Astrocyte (in vitro differentiated cells and primary cell): ENCODE data around the gene IFIT1. TPM values are rescaled to one million over a fixed set of nuclear protein-coding genes. Genes with fewer than 3 reads are reported as not detected.

ENCODE experiments used
- DNase-seq: peaks from one replicate; pipeline ENCODE4 v3.0.0-alpha.2; 2010; ENCODE audit warnings: low read depth
- FAIRE-seq: peaks from 2 replicates; lab custom pipeline; 2011; peaks lifted over from hg19 to GRCh38; lab: Jason Lieb, UNC
- H2AFZ ChIP-seq: 2 replicates; pipeline ENCODE4 v1.6.0; 2012; ENCODE audit warnings: low read depth, low read length, inconsistent platforms
- H3K27ac ChIP-seq: 2 replicates; pipeline ENCODE4 v1.5.1; 2011; ENCODE audit warnings: low read depth, low read length, inconsistent platforms
- H3K27me3 ChIP-seq: 2 replicates; pipeline ENCODE4 v1.6.0; 2011; ENCODE audit warnings: low read length, inconsistent platforms; ENCODE audit not compliant: insufficient read depth
- H3K36me3 ChIP-seq: 2 replicates; pipeline ENCODE4 v1.5.1; 2011; ENCODE audit warnings: low read length, inconsistent platforms; ENCODE audit not compliant: insufficient read depth
- H3K4me1 ChIP-seq: 2 replicates; pipeline ENCODE4 v1.5.1; 2011; ENCODE audit warnings: low read length, inconsistent platforms; ENCODE audit not compliant: insufficient read depth
- H3K4me2 ChIP-seq: 2 replicates; pipeline ENCODE4 v1.6.0; 2012; ENCODE audit warnings: low read length, inconsistent platforms
- H3K4me3 ChIP-seq: 2 replicates; pipeline ENCODE4 v1.5.1; 2011; ENCODE audit warnings: low read depth, mild to moderate bottlenecking, low read length, inconsistent platforms; ENCODE audit not compliant: insufficient read depth
- H3K79me2 ChIP-seq: 2 replicates; pipeline ENCODE4 v1.6.0; 2012; ENCODE audit warnings: mild to moderate bottlenecking, low read length, inconsistent platforms; ENCODE audit not compliant: insufficient read depth
- H3K9ac ChIP-seq: 2 replicates; pipeline ENCODE4 v1.6.0; 2012; ENCODE audit warnings: mild to moderate bottlenecking, low read length, inconsistent platforms
- H3K9me3 ChIP-seq: 2 replicates; pipeline ENCODE4 v1.5.1; 2012; ENCODE audit warnings: low read depth, mild to moderate bottlenecking, low read length, inconsistent platforms; ENCODE audit not compliant: insufficient read depth
- H4K20me1 ChIP-seq: 2 replicates; pipeline ENCODE4 v1.6.0; 2012; ENCODE audit warnings: low read length, inconsistent platforms; ENCODE audit not compliant: insufficient read depth
- H3K27ac Mint-ChIP-seq: one replicate; pipeline ENCODE4 v1.8.0; 2021; ENCODE audit warnings: mild to moderate bottlenecking, mixed read lengths; ENCODE audit not compliant: unreplicated experiment
- H3K27me3 Mint-ChIP-seq: one replicate; pipeline ENCODE4 v1.8.0; 2021; ENCODE audit warnings: low read depth, mixed read lengths; ENCODE audit not compliant: unreplicated experiment
- H3K36me3 Mint-ChIP-seq: one replicate; pipeline ENCODE4 v1.8.0; 2021; ENCODE audit warnings: low read depth, mixed read lengths; ENCODE audit not compliant: unreplicated experiment
- H3K4me1 Mint-ChIP-seq: one replicate; pipeline ENCODE4 v1.8.0; 2021; ENCODE audit warnings: low read depth, mixed read lengths; ENCODE audit not compliant: unreplicated experiment
- H3K4me3 Mint-ChIP-seq: one replicate; pipeline ENCODE4 v1.8.0; 2021; ENCODE audit warnings: mild to moderate bottlenecking, moderate library complexity, mixed read lengths; ENCODE audit not compliant: unreplicated experiment
- H3K9me3 Mint-ChIP-seq: one replicate; pipeline ENCODE4 v1.8.0; 2021; ENCODE audit warnings: mild to moderate bottlenecking, mixed read lengths; ENCODE audit not compliant: unreplicated experiment
- EZH2 ChIP-seq: IDR thresholded peaks from 2 replicates; pipeline ENCODE4 v1.6.1; 2012; ENCODE audit warnings: mild to moderate bottlenecking, low read length, inconsistent platforms; ENCODE audit not compliant: insufficient read depth
- total RNA-seq: library from RNA; stranded (reverse); gene quantifications from 2 replicates; pipeline ENCODE4 v1.2.1, GENCODE V29; 2021
- TF ChIP-seq, protein P1 (sequence below): IDR thresholded peaks from 2 replicates; pipeline ENCODE4 v1.5.1; 2011; ENCODE audit warnings: low read depth, mild to moderate bottlenecking, inconsistent platforms, low read length, moderate library complexity; ENCODE audit not compliant: insufficient read depth

Gene IFIT1
- total RNA-seq, 1 donor from 2014 or later = 335 TPM

DNA sequence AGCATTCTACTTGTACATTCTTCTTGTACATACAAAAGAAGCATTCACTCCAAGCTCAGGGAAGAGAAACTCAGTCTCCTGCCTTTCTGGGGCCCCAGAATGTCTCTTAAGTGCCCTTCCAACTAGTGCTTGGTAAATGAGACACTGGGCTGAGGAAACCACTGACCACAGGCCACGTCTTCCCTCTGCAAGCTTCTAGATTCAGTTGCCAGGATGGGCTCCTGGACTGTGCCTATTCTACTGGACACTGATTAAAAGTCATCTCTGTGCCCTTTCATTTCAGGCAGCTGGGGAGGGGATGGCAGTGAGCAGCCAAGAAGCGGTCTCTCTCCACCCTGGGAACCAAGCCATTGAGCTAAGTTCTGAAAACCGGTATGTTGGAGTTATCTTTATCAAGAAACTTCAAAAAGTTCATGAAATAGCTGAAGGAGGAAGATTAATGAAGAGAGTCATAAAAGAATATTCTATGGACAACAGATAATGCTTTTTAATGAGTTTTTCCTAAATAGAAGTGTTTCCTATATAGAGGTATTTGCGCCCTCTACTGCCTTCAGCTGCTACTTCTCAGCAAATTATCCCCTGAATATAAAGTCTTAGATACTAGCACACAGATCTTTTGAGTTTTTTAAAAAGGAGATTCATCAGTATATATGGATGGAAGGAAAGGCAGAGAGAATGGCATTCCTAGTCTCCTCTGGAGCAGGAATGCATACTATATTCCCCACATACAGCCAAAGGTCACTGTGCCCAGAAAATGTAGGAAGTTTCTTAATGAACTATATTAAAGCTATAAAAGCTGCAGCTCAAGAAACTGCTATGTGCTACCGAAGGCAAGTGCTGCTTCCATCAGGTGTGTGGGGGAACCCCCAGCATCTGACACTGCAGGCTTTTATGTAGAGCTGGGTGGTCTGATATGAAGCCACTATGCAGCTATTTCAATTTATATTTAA lies 23.0 kb upstream of the IFIT1 start:
- Histone ChIP-seq H3K4me1 (peaks cover 18% of the 10 kb centered on the region), H3K27ac (no peak overlapping the region), H3K36me3 (no peaks in the 10 kb centered on the region), H3K27me3 (peaks cover 3% of the 10 kb centered on the region), H4K20me1 (no peaks in the 10 kb centered on the region), H3K4me3 (no peak overlapping the region), H3K9ac (no peak overlapping the region), H3K79me2 (no peaks in the 10 kb centered on the region), H2AFZ (peak overlapping the region; percentile 21), H3K9me3 (no peaks in the 10 kb centered on the region), H3K4me2 (peak overlapping the region; percentile 17)
- Mint-ChIP-seq H3K27ac (no peak overlapping the region), H3K36me3 (no peaks in the 10 kb centered on the region), H3K4me3 (no peak overlapping the region), H3K4me1 (peaks cover 19% of the 10 kb centered on the region), H3K9me3 (peaks cover 5% of the 10 kb centered on the region), H3K27me3 (no peaks in the 10 kb centered on the region)
- TF ChIP-seq, protein P1, sequence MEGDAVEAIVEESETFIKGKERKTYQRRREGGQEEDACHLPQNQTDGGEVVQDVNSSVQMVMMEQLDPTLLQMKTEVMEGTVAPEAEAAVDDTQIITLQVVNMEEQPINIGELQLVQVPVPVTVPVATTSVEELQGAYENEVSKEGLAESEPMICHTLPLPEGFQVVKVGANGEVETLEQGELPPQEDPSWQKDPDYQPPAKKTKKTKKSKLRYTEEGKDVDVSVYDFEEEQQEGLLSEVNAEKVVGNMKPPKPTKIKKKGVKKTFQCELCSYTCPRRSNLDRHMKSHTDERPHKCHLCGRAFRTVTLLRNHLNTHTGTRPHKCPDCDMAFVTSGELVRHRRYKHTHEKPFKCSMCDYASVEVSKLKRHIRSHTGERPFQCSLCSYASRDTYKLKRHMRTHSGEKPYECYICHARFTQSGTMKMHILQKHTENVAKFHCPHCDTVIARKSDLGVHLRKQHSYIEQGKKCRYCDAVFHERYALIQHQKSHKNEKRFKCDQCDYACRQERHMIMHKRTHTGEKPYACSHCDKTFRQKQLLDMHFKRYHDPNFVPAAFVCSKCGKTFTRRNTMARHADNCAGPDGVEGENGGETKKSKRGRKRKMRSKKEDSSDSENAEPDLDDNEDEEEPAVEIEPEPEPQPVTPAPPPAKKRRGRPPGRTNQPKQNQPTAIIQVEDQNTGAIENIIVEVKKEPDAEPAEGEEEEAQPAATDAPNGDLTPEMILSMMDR = peak; percentile 60
- TF ChIP-seq EZH2 = no peak
- no peak for FAIRE-seq
- peak; percentile 73 for DNase-seq

DNA sequence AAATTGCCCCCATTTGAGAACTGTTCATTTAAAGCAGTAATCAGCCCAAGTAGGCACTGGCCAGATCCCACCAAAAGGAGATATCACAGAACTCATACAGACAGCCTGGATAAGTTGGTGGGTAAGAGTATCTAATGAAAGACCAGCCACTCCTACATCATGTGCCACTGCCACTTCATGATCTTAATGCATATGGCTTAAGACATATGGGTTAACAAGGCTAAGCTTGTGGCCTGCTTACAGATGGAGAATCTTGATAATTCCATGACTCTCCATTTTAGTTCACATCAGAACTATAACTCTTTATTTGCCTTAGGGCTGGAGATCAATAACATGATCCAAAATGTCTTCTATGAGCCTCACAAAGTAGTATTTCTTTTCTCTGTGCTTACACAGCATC lies 21.3 kb upstream of the IFIT1 start:
- Mint-ChIP-seq H3K27me3 (no peaks in the 10 kb centered on the region), H3K4me3 (no peak overlapping the region), H3K36me3 (no peaks in the 10 kb centered on the region), H3K9me3 (peaks cover under 1% of the 10 kb centered on the region), H3K4me1 (peaks cover 23% of the 10 kb centered on the region), H3K27ac (no peak overlapping the region)
- Histone ChIP-seq H3K27ac (no peak overlapping the region), H3K4me2 (no peak overlapping the region), H3K9ac (no peak overlapping the region), H3K4me3 (no peak overlapping the region), H4K20me1 (no peaks in the 10 kb centered on the region), H3K27me3 (peaks cover 3% of the 10 kb centered on the region), H2AFZ (no peak overlapping the region), H3K4me1 (peaks cover 22% of the 10 kb centered on the region), H3K9me3 (no peaks in the 10 kb centered on the region), H3K36me3 (no peaks in the 10 kb centered on the region), H3K79me2 (no peaks in the 10 kb centered on the region)
- FAIRE-seq = no peak
- TF ChIP-seq, protein P1 = no peak
- no peak for TF ChIP-seq EZH2
- no peak for DNase-seq

DNA sequence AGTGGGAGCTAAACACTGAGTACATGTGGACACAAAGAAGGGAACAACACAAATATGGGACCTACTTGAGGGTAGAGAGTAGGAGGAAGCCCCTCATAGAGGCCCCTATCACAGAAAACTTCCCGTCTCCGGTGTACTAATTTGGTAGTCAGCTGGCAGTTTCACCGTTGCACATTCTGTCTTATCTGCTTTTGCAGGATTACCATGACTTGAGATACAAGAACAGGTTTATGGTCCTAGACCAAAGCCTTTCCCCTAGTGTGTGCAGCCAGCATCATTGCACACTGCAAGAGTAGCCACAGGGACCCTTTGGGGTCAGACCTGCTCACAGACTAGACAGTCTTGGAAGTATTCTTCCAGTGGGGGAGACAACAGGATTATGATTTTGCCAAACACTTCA lies 20.4 kb upstream of the IFIT1 start:
- Histone ChIP-seq H3K9ac (no peak overlapping the region), H4K20me1 (no peaks in the 10 kb centered on the region), H3K36me3 (no peaks in the 10 kb centered on the region), H3K27me3 (peaks cover 3% of the 10 kb centered on the region), H3K4me1 (peaks cover 22% of the 10 kb centered on the region), H3K9me3 (no peaks in the 10 kb centered on the region), H3K4me3 (no peak overlapping the region), H3K27ac (no peak overlapping the region), H2AFZ (no peak overlapping the region), H3K79me2 (no peaks in the 10 kb centered on the region), H3K4me2 (no peak overlapping the region)
- Mint-ChIP-seq H3K4me3 (no peak overlapping the region), H3K27ac (no peak overlapping the region), H3K9me3 (no peaks in the 10 kb centered on the region), H3K36me3 (no peaks in the 10 kb centered on the region), H3K27me3 (no peaks in the 10 kb centered on the region), H3K4me1 (peaks cover 23% of the 10 kb centered on the region)
- no peak for DNase-seq
- TF ChIP-seq, protein P1 = no peak
- TF ChIP-seq EZH2 = no peak
- no peak for FAIRE-seq
